HepG2 (cell line): ENCODE data around the gene SLCO2B1. TPM values are rescaled to one million over a fixed set of nuclear protein-coding genes. Genes with fewer than 3 reads are reported as not detected.

Experiments used
- ATAC-seq: fragments of 200-7000 bp; cut with Tn5 transposase; 3 replicates; pipeline ENCODE4 v1.9.1; 2020; ENCODE audit warnings: mild to moderate bottlenecking, moderate library complexity
- BruUV-seq: library from RNA; stranded (reverse); fragments of 400-500 nt; replicated peaks from 2 replicates; lab custom pipeline; 2021; lab: Mats Ljungman, UMichigan
- CTCF ChIA-PET: fragments of 300-600 bp; formaldehyde crosslinking; extraction: SDS; loops from one replicate; lab custom pipeline; 2021; ENCODE audit warnings: low total read pairs, inconsistent platforms, low intra/inter-chr PET ratio; lab: Yijun Ruan, JAX
- POLR2A ChIA-PET: fragments of 350-600 bp; sonication (Branson Sonifier 250); formaldehyde crosslinking; loops from one replicate; lab custom pipeline; 2020; ENCODE audit warnings: antibody characterized with exemption, inconsistent platforms; lab: Yijun Ruan, JAX
- DNase-seq: peaks from one replicate; pipeline ENCODE4 v3.0.0-alpha.2; 2015; ENCODE audit warnings: low spot score
- FAIRE-seq: peaks from 3 replicates; lab custom pipeline; 2011; peaks lifted over from hg19 to GRCh38; lab: Jason Lieb, UNC
- H2AFZ ChIP-seq: one replicate; pipeline ENCODE4 v1.6.1; 2011; ENCODE audit warnings: low read length, inconsistent platforms
- H3K27ac ChIP-seq: fragments of 300-600 bp; 3 replicates; pipeline ENCODE4 v1.8.0; 2011; ENCODE audit warnings: mixed run types, mild to moderate bottlenecking, mixed read lengths, low read length, inconsistent platforms; ENCODE audit not compliant: insufficient read depth; ENCODE audit errors: extremely low read length
- H3K27me3 ChIP-seq, 2 experiments: fragments of 200-600 bp in 1 of 2; 2 replicates in 1 of 2; 3 replicates in 1 of 2; pipeline versions ENCODE4 v1.6.0 to v1.8.0; 2011; ENCODE audit warnings: low read length in 2 of 2, mild to moderate bottlenecking in 2 of 2, moderate library complexity in 2 of 2, inconsistent platforms in 1 of 2; ENCODE audit not compliant: insufficient read depth in 2 of 2, control insufficient read depth in 1 of 2
- H3K36me3 ChIP-seq, 2 experiments: fragments of 200-600 bp in 1 of 2; replicated peaks in 1 of 2; 2 replicates in 1 of 2; 3 replicates in 1 of 2; pipeline versions ENCODE4 v1.5.1 to v1.8.0; 2011; ENCODE audit warnings: low read length in 2 of 2, inconsistent platforms in 1 of 2; ENCODE audit not compliant: insufficient read depth in 2 of 2, control insufficient read depth in 1 of 2
- H3K4me1 ChIP-seq: 2 replicates; pipeline ENCODE4 v1.5.1; 2012; ENCODE audit warnings: low read length, inconsistent platforms; ENCODE audit not compliant: insufficient read depth
- H3K4me2 ChIP-seq: 2 replicates; pipeline ENCODE4 v1.6.0; 2011; ENCODE audit warnings: low read depth, low read length, inconsistent platforms
- H3K4me3 ChIP-seq, 3 experiments: fragments of 200-600 bp in 1 of 3; sonication (generic), shearing (Covaris generic) in 1 of 3; replicated peaks in 1 of 3; 2 replicates each; pipeline ENCODE4 v1.5.1; 2011 to 2016; ENCODE audit warnings: low read length in 3 of 3, inconsistent platforms in 2 of 3, low read depth in 2 of 3, mild to moderate bottlenecking in 2 of 3, control low read depth in 1 of 3, mixed read lengths in 1 of 3; ENCODE audit not compliant: insufficient read depth in 1 of 3
- H3K79me2 ChIP-seq: one replicate; pipeline ENCODE4 v1.6.1; 2011; ENCODE audit warnings: low read length, inconsistent platforms; ENCODE audit not compliant: insufficient read depth
- H3K9ac ChIP-seq: 2 replicates; pipeline ENCODE4 v1.6.0; 2011; ENCODE audit warnings: mild to moderate bottlenecking, low read depth, low read length, inconsistent platforms; ENCODE audit not compliant: insufficient read depth
- H3K9me3 ChIP-seq: 2 replicates; pipeline ENCODE4 v1.5.1; 2012; ENCODE audit warnings: mild to moderate bottlenecking, low read length
- H4K20me1 ChIP-seq: 2 replicates; pipeline ENCODE4 v1.6.0; 2011; ENCODE audit warnings: inconsistent platforms, mild to moderate bottlenecking, low read length, moderate library complexity; ENCODE audit not compliant: insufficient read depth
- ATAD3A ChIP-seq: sonication (generic); formaldehyde crosslinking; IDR thresholded peaks from 2 replicates; pipeline ENCODE4 v1.4.0; 2020; ENCODE audit warnings: missing genetic modification reagents
- BCL6 ChIP-seq: IDR thresholded peaks from 2 replicates; pipeline ENCODE4 v1.6.1; 2016; ENCODE audit warnings: missing genetic modification reagents, missing compliant biosample characterization
- FOXO4 ChIP-seq: sonication (generic); formaldehyde crosslinking; conservative IDR thresholded peaks from 2 replicates; pipeline ENCODE4 v1.8.1; 2023; ENCODE audit warnings: missing genetic modification reagents
- IRF9 ChIP-seq: sonication (generic); formaldehyde crosslinking; IDR thresholded peaks from 2 replicates; pipeline ENCODE4 v1.8.0; 2022; ENCODE audit warnings: missing genetic modification reagents, mild to moderate bottlenecking, borderline replicate concordance
- MYC ChIP-seq: sonication (generic); formaldehyde crosslinking; IDR thresholded peaks from 2 replicates; pipeline ENCODE4 v1.9.0; 2021; ENCODE audit warnings: missing genetic modification reagents, borderline replicate concordance
- PHB2 ChIP-seq: fragments of 450-650 bp; IDR thresholded peaks from 2 replicates; pipeline ENCODE4 v1.6.1; 2018; ENCODE audit not compliant: partially characterized antibody
- SATB2 ChIP-seq: sonication (generic); formaldehyde crosslinking; IDR thresholded peaks from 2 replicates; pipeline ENCODE4 v1.5.0; 2020; ENCODE audit warnings: missing genetic modification reagents
- U2AF2 ChIP-seq: fragments of 200-400 bp; formaldehyde crosslinking; IDR thresholded peaks from 2 replicates; pipeline ENCODE4 v1.6.1; 2017; ENCODE audit warnings: low read depth, mild to moderate bottlenecking, low read length
- ZC3H13 ChIP-seq: sonication (generic); formaldehyde crosslinking; IDR thresholded peaks from 2 replicates; pipeline ENCODE4 v1.8.1; 2023; ENCODE audit warnings: mild to moderate bottlenecking, missing genetic modification reagents, moderate library complexity
- ZNF768 ChIP-seq: sonication (generic); formaldehyde crosslinking; IDR thresholded peaks from 2 replicates; pipeline ENCODE4 v1.4.0; 2020; ENCODE audit warnings: missing genetic modification reagents
- WGBS: methylation state at CpG from one replicate; pipeline ENCODE4 v1.1.6; 2017; ENCODE audit warnings: low lambda C conversion rate; 5-methylcytosine and 5-hydroxymethylcytosine counted together
- in situ Hi-C: cut with HindIII; loops from 2 replicates; pipeline ENCODE4 v1.10.0; 2017; ENCODE audit warnings: low pct_unique_long_range_greater_than_20kb; ENCODE audit not compliant: extremely low pct_ligation_motif_present
- intact Hi-C: fragments of 100-400 bp; cut with micrococcal nuclease; formaldehyde crosslinking; loops from one replicate; pipeline ENCODE4 v1.10.0; 2022; ENCODE audit not compliant: unreplicated experiment
- polyA plus RNA-seq, 8 experiments: library from polyadenylated mRNA; depleted of rRNA in 3 of 8; stranded (reverse) in 7 of 8; unstranded in 1 of 8; fragments of >200 nt; fragmentation: Illumina TruSeq in 4 of 8; extraction: Trizol in 4 of 8; gene quantifications; 2 replicates each; pipeline versions ENCODE4 v1.2.1 to v1.2.3, GENCODE V29; 2011 to 2016; ENCODE audit warnings: low read depth in 4 of 8, missing spikeins in 1 of 8, mixed read lengths in 1 of 8; ENCODE audit not compliant: insufficient read depth in 1 of 8
- total RNA-seq, 5 experiments: library from RNA; depleted of rRNA; stranded (reverse); fragments of >200 nt; fragmentation: Illumina TruSeq; extraction: Trizol; gene quantifications; 2 replicates each; pipeline ENCODE4 v1.2.3, GENCODE V29; 2016; ENCODE audit warnings: low read depth in 1 of 5
- TF ChIP-seq, protein P1 (sequence below): sonication (generic); formaldehyde crosslinking; IDR thresholded peaks from 2 replicates; pipeline ENCODE4 v1.9.0; 2021; ENCODE audit warnings: missing genetic modification reagents, borderline replicate concordance
- TF ChIP-seq, protein P2 (sequence below): sonication (generic); formaldehyde crosslinking; IDR thresholded peaks from 2 replicates; pipeline ENCODE4 v1.8.0; 2022; ENCODE audit warnings: mild to moderate bottlenecking, missing genetic modification reagents, borderline replicate concordance

Gene SLCO2B1
- total and polyA plus RNA-seq, 2 of the 13 experiments (the other 11 are each of a cell fraction or from before 2014, with no cell fraction given), result 15.3 to 19.8 TPM

- ATAC-seq (peak; percentile 90), FAIRE-seq (peak; percentile 8), DNase-seq (peak; percentile 47)
- CTCF ChIA-PET, result interaction anchor here (1.2 to 7.6 kb wide), 5 partner anchors 63 to 109 kb away, joined by 4 to 173 read pairs (median 43); partner anchors contain the start of gene TPBGL
- peak overlapping the region; percentile 15; the same call in 1 of the 2 replicates for H3K4me2 ChIP-seq
- H3K27ac ChIP-seq, result no peak overlapping the region
- peaks cover 31% of the 10 kb centered on the region for H3K4me1 ChIP-seq
- no peaks in the 10 kb centered on the region for H3K9me3 ChIP-seq
- no peaks in the 10 kb centered on the region for H3K79me2 ChIP-seq
- H3K27me3 ChIP-seq, result peaks cover 2 to 11% of the 10 kb centered on the region in 2 experiments; a peak in 4 of 5 replicates
- intact Hi-C loops, result loop anchor here (1.0 to 5.0 kb wide), 4 partner anchors 65 to 108 kb away; partner anchors contain the start of gene TPBGL
- no peak overlapping the region for H2AFZ ChIP-seq
- POLR2A ChIA-PET, result interaction anchor here (1.1 to 8.6 kb wide), 5 partner anchors 15 to 108 kb away, joined by 3 to 163 read pairs (median 7); no protein-coding TSS in a partner anchor
- no peak overlapping the region for H3K4me3 ChIP-seq
- no peak overlapping the region for H3K9ac ChIP-seq
- BruUV-seq, result no TSS peak
- WGBS, result 14% methylated on average over 18 of the region's 22 CpGs
- in situ Hi-C loops, result loop anchor here (5.0 kb wide), 1 partner anchor 107 kb away; no protein-coding TSS in a partner anchor
- no peaks in the 10 kb centered on the region for H3K36me3 ChIP-seq
- no peaks in the 10 kb centered on the region for H4K20me1 ChIP-seq
- TF ChIP-seq SATB2 (CRISPR knock-in tag), result no peak
- no peak for TF ChIP-seq PHB2
- no peak; the same call in 1 of the 2 replicates for TF ChIP-seq MYC (CRISPR knock-in tag)
- TF ChIP-seq, protein P1, sequence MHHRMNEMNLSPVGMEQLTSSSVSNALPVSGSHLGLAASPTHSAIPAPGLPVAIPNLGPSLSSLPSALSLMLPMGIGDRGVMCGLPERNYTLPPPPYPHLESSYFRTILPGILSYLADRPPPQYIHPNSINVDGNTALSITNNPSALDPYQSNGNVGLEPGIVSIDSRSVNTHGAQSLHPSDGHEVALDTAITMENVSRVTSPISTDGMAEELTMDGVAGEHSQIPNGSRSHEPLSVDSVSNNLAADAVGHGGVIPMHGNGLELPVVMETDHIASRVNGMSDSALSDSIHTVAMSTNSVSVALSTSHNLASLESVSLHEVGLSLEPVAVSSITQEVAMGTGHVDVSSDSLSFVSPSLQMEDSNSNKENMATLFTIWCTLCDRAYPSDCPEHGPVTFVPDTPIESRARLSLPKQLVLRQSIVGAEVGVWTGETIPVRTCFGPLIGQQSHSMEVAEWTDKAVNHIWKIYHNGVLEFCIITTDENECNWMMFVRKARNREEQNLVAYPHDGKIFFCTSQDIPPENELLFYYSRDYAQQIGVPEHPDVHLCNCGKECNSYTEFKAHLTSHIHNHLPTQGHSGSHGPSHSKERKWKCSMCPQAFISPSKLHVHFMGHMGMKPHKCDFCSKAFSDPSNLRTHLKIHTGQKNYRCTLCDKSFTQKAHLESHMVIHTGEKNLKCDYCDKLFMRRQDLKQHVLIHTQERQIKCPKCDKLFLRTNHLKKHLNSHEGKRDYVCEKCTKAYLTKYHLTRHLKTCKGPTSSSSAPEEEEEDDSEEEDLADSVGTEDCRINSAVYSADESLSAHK (CRISPR knock-in tag), result no peak
- TF ChIP-seq ATAD3A, result no peak
- peak; percentile 60; the same call in 1 of the 2 replicates for TF ChIP-seq ZNF768
- 0 out of 2 replicates have a peak, but pooled peaks have one; percentile 38 for TF ChIP-seq IRF9 (CRISPR knock-in tag)
- 0 out of 2 replicates have a peak, but pooled peaks have one; percentile 53 for TF ChIP-seq FOXO4 (CRISPR knock-in tag)
- TF ChIP-seq, protein P2, sequence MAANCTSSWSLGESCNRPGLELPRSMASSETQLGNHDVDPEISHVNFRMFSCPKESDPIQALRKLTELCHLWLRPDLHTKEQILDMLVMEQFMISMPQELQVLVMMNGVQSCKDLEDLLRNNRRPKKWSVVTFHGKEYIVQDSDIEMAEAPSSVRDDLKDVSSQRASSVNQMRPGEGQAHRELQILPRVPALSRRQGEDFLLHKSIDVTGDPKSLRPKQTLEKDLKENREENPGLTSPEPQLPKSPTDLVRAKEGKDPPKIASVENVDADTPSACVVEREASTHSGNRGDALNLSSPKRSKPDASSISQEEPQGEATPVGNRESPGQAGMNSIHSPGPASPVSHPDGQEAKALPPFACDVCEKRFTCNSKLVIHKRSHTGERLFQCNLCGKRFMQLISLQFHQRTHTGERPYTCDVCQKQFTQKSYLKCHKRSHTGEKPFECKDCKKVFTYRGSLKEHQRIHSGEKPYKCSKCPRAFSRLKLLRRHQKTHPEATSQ (CRISPR knock-in tag), result no peak
- TF ChIP-seq BCL6 (CRISPR knock-in tag), result 0 out of 2 replicates have a peak, but pooled peaks have one; percentile 8
- TF ChIP-seq ZC3H13, result no peak
- TF ChIP-seq U2AF2, result no peak
Measured at GRCh38 chr11:75140269-75141138, 10.4 kb upstream of the SLCO2B1 start.
